Endothelial cell of umbilical vein (primary cell): ENCODE measurements around the gene LRP5. TPM values are rescaled to one million over a fixed set of nuclear protein-coding genes. Genes with fewer than 3 reads are reported as not detected.

Experiments
- BruUV-seq: library from RNA; stranded (reverse); fragments of 400-500 nt; replicated peaks from 2 replicates; lab custom pipeline; 2021; lab: Mats Ljungman, UMichigan
- CTCF ChIA-PET: fragments of 300-600, 350-600 bp; sonication (Branson Sonifier 250); formaldehyde crosslinking; loops from one replicate; lab custom pipeline; 2021; ENCODE audit warnings: antibody characterized with exemption, inconsistent platforms; lab: Charles Lee
- POLR2A ChIA-PET: fragments of 300-600, 350-600 bp; sonication (Branson Sonifier 250); formaldehyde crosslinking; loops from one replicate; lab custom pipeline; 2021; ENCODE audit warnings: antibody characterized with exemption, inconsistent platforms; lab: Charles Lee
- DNase-seq: peaks from one replicate; pipeline ENCODE4 v3.0.0-alpha.2; 2011; ENCODE audit warnings: low read depth, low spot score
- FAIRE-seq: peaks from 2 replicates; lab custom pipeline; 2011; peaks lifted over from hg19 to GRCh38; lab: Jason Lieb, UNC
- H2AFZ ChIP-seq: 2 replicates; pipeline ENCODE4 v1.6.0; 2012; ENCODE audit warnings: low read depth, low read length, control low read depth, inconsistent platforms
- H3K27ac ChIP-seq: 2 replicates; pipeline ENCODE4 v1.5.1; 2011; ENCODE audit warnings: low read depth, mild to moderate bottlenecking, control low read depth, low read length, moderate library complexity; ENCODE audit not compliant: insufficient read depth
- H3K27me3 ChIP-seq, 2 experiments: 2 replicates each; pipeline versions ENCODE4 v1.6.0 to v1.6.1; 2011; ENCODE audit warnings: low read length in 2 of 2, mixed read lengths in 1 of 2; ENCODE audit not compliant: control insufficient read depth in 2 of 2, insufficient read depth in 2 of 2
- H3K36me3 ChIP-seq, 2 experiments: 2 replicates in 1 of 2; 3 replicates in 1 of 2; pipeline ENCODE4 v1.5.1; 2011; ENCODE audit warnings: low read length in 2 of 2, mild to moderate bottlenecking in 1 of 2, moderate library complexity in 1 of 2; ENCODE audit not compliant: control insufficient read depth in 2 of 2, insufficient read depth in 2 of 2; ENCODE audit errors: extremely low read depth in 1 of 2
- H3K4me1 ChIP-seq: 3 replicates; pipeline ENCODE4 v1.5.1; 2011; ENCODE audit warnings: mild to moderate bottlenecking, low read length; ENCODE audit not compliant: control insufficient read depth, insufficient read depth; ENCODE audit errors: extremely low read depth
- H3K4me2 ChIP-seq: 2 replicates; pipeline ENCODE4 v1.6.1; 2011; ENCODE audit warnings: low read length, control low read depth, mixed read lengths; ENCODE audit not compliant: insufficient read depth
- H3K4me3 ChIP-seq, 3 experiments: fragments of 200-600 bp in 1 of 3; sonication (generic), shearing (Covaris generic) in 1 of 3; replicated peaks in 1 of 3; 2 replicates each; pipeline ENCODE4 v1.5.1; 2011 to 2016; ENCODE audit warnings: control low read depth in 3 of 3, low read length in 3 of 3, mild to moderate bottlenecking in 2 of 3, inconsistent platforms in 1 of 3, low read depth in 1 of 3, moderate library complexity in 1 of 3; ENCODE audit not compliant: insufficient read depth in 1 of 3
- H3K79me2 ChIP-seq: 2 replicates; pipeline ENCODE4 v1.6.0; 2012; ENCODE audit warnings: low read length, inconsistent platforms; ENCODE audit not compliant: control insufficient read depth, insufficient read depth
- H3K9ac ChIP-seq: replicated peaks from 2 replicates; pipeline ENCODE3; 2011; ENCODE audit warnings: low read length, control low read depth; ENCODE audit not compliant: insufficient read depth; ENCODE audit errors: extremely low read depth
- H3K9me1 ChIP-seq: replicated peaks from 3 replicates; pipeline ENCODE4 v1.6.0; 2011; ENCODE audit warnings: mild to moderate bottlenecking, low read length; ENCODE audit not compliant: control insufficient read depth, insufficient read depth; ENCODE audit errors: extremely low read depth
- H3K9me3 ChIP-seq: replicated peaks from 2 replicates; pipeline ENCODE4 v1.5.1; 2012; ENCODE audit warnings: low read length, inconsistent platforms; ENCODE audit not compliant: control insufficient read depth, insufficient read depth
- H4K20me1 ChIP-seq: replicated peaks from 2 replicates; pipeline ENCODE3; 2011; ENCODE audit warnings: mild to moderate bottlenecking, low read length; ENCODE audit not compliant: control insufficient read depth, insufficient read depth; ENCODE audit errors: extremely low read depth
- EZH2 ChIP-seq: IDR thresholded peaks from 2 replicates; pipeline ENCODE4 v1.6.1; 2012; ENCODE audit warnings: borderline replicate concordance, low read depth, mild to moderate bottlenecking, moderate library complexity, low read length, inconsistent platforms; ENCODE audit not compliant: severe bottlenecking
- FOS ChIP-seq: IDR thresholded peaks from 2 replicates; pipeline ENCODE4 v1.6.1; 2011; ENCODE audit warnings: mild to moderate bottlenecking, low read length, moderate library complexity, borderline replicate concordance; ENCODE audit not compliant: insufficient read depth
- GATA2 ChIP-seq: IDR thresholded peaks from 2 replicates; pipeline ENCODE4 v1.7.0; 2011; ENCODE audit warnings: low read depth, mild to moderate bottlenecking, moderate library complexity, mixed read lengths, low read length; ENCODE audit not compliant: insufficient read length, insufficient read depth
- JUN ChIP-seq: IDR thresholded peaks from 2 replicates; pipeline ENCODE4 v1.6.1; 2011; ENCODE audit warnings: borderline replicate concordance, low read depth; ENCODE audit not compliant: insufficient read length, insufficient read depth
- MYC ChIP-seq: IDR thresholded peaks from one replicate; pipeline ENCODE4 v1.6.1; 2011; ENCODE audit warnings: mild to moderate bottlenecking, low read depth, low read length
- POLR2A ChIP-seq: IDR thresholded peaks from 2 replicates; pipeline ENCODE4 v1.6.1; 2012; ENCODE audit warnings: low read depth, mild to moderate bottlenecking, control low read depth, low read length
- POLR2AphosphoS5 ChIP-seq: IDR thresholded peaks from 2 replicates; pipeline ENCODE4 v1.6.1; 2012; ENCODE audit warnings: low read depth, mild to moderate bottlenecking, control low read depth, low read length, moderate library complexity; ENCODE audit not compliant: insufficient read depth
- dilution Hi-C: fragments of 300-500 bp; cut with MboI; formaldehyde crosslinking; loops from one replicate; pipeline ENCODE4 v1.15.0; 2019; ENCODE audit warnings: low sequenced_read_pairs; ENCODE audit not compliant: extremely low pct_ligation_motif_present
- intact Hi-C: fragments of 100-400 bp; cut with micrococcal nuclease; formaldehyde crosslinking; loops from one replicate; pipeline ENCODE4 v1.10.0; 2022
- polyA plus RNA-seq, 4 experiments: library from polyadenylated mRNA; depleted of rRNA in 3 of 4; stranded (reverse) in 3 of 4; unstranded in 1 of 4; fragments of >200 nt; gene quantifications; 2 replicates each; pipeline versions ENCODE4 v1.2.1 to v1.2.3, GENCODE V29; 2011 to 2012; ENCODE audit warnings: missing spikeins in 1 of 4
- total RNA-seq: library from RNA; stranded (reverse); gene quantifications from 2 replicates; pipeline ENCODE4 v1.2.3, GENCODE V29; 2021
- TF ChIP-seq, protein P1 (sequence below), 2 donors: IDR thresholded peaks; 1 replicate in 1 of 2; 2 replicates in 1 of 2; pipeline ENCODE4 v1.5.1; 2011; ENCODE audit warnings: low read length in 2 of 2, mild to moderate bottlenecking in 2 of 2, moderate library complexity in 2 of 2, control low read depth in 1 of 2, inconsistent platforms in 1 of 2, low read depth in 1 of 2; ENCODE audit not compliant: insufficient read depth in 1 of 2; ENCODE audit errors: extremely low read depth in 1 of 2
- TF ChIP-seq, protein P2 (sequence below): IDR thresholded peaks from 2 replicates; pipeline ENCODE4 v1.6.1; 2011; ENCODE audit not compliant: insufficient read depth, insufficient read length

Gene LRP5
- total and polyA plus RNA-seq, 2 donors (not counting 3 experiments of a cell fraction or from before 2014, with no cell fraction given): 35.1 to 51.8 TPM

DNA sequence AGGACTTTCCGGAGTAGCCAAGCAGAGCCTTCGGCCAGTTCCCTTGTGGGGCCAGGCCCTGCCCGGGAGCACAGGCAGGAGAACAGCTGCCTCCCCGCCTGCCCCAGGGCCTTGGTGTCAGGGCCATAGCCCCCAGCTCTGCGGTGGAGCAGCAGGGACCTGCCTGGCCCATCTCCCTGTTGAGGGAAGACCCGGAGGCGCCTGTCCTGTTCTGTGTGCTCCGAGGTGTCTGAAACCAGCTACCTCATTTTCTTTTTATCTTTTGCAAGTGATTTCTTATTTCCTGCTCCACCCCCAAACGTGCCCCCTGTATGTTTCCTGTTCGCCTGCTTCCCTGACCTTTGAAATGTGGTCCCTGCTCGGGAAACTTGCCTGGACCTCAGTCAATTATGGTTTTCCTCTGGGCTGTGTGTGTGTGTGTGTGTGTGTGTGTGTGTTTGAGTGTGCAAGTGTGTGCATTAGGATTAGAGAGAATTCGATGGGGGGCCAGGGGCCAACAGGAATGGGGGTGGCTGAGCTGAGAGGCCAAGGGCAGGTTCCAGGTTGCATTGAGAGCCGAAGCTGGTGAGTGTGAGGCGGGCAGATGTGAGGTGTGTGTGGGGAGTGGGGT lies 19.1 kb downstream of the LRP5 start:
- ChIA-PET CTCF (interaction anchor here (0.7 to 1.7 kb wide), 5 partner anchors 11 to 74 kb away, joined by 3 to 6 read pairs (median 5); no protein-coding TSS in a partner anchor), POLR2A (interaction anchor here (0.9 kb wide), 1 partner anchor 49 kb away, joined by 4 read pairs; no protein-coding TSS in a partner anchor)
- H3K9me1 ChIP-seq: no peaks in the 10 kb centered on the region
- H3K9ac ChIP-seq: peak overlapping the region; percentile 52
- no TSS peak for BruUV-seq
- H3K79me2 ChIP-seq: peaks cover 6% of the 10 kb centered on the region
- H2AFZ ChIP-seq: no peak overlapping the region
- no peak overlapping the region for H3K4me3 ChIP-seq
- intact Hi-C loops (no loop called here), dilution Hi-C loops (no loop called here)
- peak overlapping the region; percentile 73 for H3K27ac ChIP-seq
- no peaks in the 10 kb centered on the region for H4K20me1 ChIP-seq
- peak; percentile 34 for TF ChIP-seq GATA2
- TF ChIP-seq POLR2AphosphoS5: peak; percentile 76
- TF ChIP-seq JUN: no peak
- TF ChIP-seq MYC: no peak
- peak; percentile 56 for TF ChIP-seq POLR2A
- TF ChIP-seq, protein P1, sequence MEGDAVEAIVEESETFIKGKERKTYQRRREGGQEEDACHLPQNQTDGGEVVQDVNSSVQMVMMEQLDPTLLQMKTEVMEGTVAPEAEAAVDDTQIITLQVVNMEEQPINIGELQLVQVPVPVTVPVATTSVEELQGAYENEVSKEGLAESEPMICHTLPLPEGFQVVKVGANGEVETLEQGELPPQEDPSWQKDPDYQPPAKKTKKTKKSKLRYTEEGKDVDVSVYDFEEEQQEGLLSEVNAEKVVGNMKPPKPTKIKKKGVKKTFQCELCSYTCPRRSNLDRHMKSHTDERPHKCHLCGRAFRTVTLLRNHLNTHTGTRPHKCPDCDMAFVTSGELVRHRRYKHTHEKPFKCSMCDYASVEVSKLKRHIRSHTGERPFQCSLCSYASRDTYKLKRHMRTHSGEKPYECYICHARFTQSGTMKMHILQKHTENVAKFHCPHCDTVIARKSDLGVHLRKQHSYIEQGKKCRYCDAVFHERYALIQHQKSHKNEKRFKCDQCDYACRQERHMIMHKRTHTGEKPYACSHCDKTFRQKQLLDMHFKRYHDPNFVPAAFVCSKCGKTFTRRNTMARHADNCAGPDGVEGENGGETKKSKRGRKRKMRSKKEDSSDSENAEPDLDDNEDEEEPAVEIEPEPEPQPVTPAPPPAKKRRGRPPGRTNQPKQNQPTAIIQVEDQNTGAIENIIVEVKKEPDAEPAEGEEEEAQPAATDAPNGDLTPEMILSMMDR (IDR thresholded peaks at IDR 0.05; ENCODE audit: extremely low read depth in 1 of 2, insufficient read depth in 1 of 2, low read depth in 1 of 2, low read length in 2 of 2): no peak
- no peak for TF ChIP-seq EZH2
- TF ChIP-seq, protein P2, sequence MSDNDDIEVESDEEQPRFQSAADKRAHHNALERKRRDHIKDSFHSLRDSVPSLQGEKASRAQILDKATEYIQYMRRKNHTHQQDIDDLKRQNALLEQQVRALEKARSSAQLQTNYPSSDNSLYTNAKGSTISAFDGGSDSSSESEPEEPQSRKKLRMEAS: no peak
- no peak for TF ChIP-seq FOS
- no peaks in the 10 kb centered on the region for H3K9me3 ChIP-seq
- H3K27me3 ChIP-seq: no peaks in the 10 kb centered on the region
- FAIRE-seq (peak; percentile 98), DNase-seq (peak; percentile 76)
- H3K36me3 ChIP-seq: no peaks in the 10 kb centered on the region
- H3K4me1 ChIP-seq: peaks cover 53% of the 10 kb centered on the region
- peak overlapping the region; percentile 7 for H3K4me2 ChIP-seq
